Measurements from ENCODE around the gene NFIC.
"Not testable (repeated sequence)": the region's sequence is repeated elsewhere in the genome, so short reads cannot be mapped to it uniquely, and the experiment has no call there.

NFIC gene

DNA sequence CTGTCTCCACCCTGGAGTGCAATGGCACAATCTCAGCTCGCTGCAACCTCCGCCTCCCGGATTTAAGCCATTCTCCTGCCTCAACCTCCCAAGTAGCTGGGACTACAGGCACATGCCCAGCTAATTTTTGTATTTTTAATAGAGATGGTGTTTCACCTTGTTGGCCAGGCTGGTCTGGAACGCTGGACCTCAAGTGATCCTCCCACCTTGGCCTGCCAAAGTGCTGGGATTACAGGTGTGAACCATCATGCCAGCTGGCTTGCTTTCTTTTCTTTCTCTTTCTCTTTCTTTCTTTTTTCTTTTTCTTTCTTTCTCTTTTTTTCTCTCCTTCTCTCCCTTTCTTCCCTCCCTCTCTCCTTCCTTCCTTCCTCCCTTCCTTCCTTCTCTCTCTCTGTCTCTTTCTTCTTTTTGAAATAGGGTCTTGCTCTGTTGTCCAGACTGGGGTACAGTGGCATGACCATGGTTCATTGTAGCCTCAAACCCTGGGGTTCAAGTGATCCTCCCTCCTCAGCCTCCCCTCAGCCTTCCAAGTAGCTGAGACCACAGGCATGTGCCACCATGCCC is 33.3 kb upstream of the NFIC start:
- Histone ChIP-seq H3K27me3 (ENCODE audit: insufficient read depth, low read length, poor library complexity) (no peaks in the 10 kb centered on the region), H3K4me2 (ENCODE audit: insufficient read depth, low read length) (no peak overlapping the region), H3K9me3 (ENCODE audit: insufficient read depth, low read length, severe bottlenecking) (no peaks in the 10 kb centered on the region), H3K4me1 (ENCODE audit: insufficient read depth, low read length) (0 out of 2 replicates have a peak, but pooled peaks cover 3% of the 10 kb centered on the region), H4K20me1 (ENCODE audit: insufficient read depth, low read length) (no peaks in the 10 kb centered on the region), H3K9ac (ENCODE audit: low read depth, low read length) (no peak overlapping the region), H2AFZ (ENCODE audit: low read depth, low read length) (no peak overlapping the region), H3K36me3 (ENCODE audit: insufficient read depth, low read length) (no peaks in the 10 kb centered on the region), H3K79me2 (ENCODE audit: insufficient read depth, low read length) (no peaks in the 10 kb centered on the region), H3K4me3 (ENCODE audit: low read depth in 1 of 2, low read length in 2 of 2) (no peak overlapping the region), H3K27ac (ENCODE audit: low read length) (no peak overlapping the region)
- ATAC-seq (ENCODE audit: insufficient read depth, low read depth): no peak
- TF ChIP-seq, protein P1, sequence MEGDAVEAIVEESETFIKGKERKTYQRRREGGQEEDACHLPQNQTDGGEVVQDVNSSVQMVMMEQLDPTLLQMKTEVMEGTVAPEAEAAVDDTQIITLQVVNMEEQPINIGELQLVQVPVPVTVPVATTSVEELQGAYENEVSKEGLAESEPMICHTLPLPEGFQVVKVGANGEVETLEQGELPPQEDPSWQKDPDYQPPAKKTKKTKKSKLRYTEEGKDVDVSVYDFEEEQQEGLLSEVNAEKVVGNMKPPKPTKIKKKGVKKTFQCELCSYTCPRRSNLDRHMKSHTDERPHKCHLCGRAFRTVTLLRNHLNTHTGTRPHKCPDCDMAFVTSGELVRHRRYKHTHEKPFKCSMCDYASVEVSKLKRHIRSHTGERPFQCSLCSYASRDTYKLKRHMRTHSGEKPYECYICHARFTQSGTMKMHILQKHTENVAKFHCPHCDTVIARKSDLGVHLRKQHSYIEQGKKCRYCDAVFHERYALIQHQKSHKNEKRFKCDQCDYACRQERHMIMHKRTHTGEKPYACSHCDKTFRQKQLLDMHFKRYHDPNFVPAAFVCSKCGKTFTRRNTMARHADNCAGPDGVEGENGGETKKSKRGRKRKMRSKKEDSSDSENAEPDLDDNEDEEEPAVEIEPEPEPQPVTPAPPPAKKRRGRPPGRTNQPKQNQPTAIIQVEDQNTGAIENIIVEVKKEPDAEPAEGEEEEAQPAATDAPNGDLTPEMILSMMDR (IDR thresholded peaks at IDR 0.05; ENCODE audit: borderline replicate concordance, extremely low read depth, low read length, poor library complexity, severe bottlenecking): no peak
- no peak for TF ChIP-seq EZH2 (IDR thresholded peaks at IDR 0.05; ENCODE audit: borderline replicate concordance, low read depth, low read length, severe bottlenecking)
- DNase-seq: no peak

GRCh38 chr19:3333662-3334061 is 32.7 kb upstream of the NFIC start:
- TF ChIP-seq, protein P1 (IDR thresholded peaks at IDR 0.05; ENCODE audit: borderline replicate concordance, extremely low read depth, low read length, poor library complexity, severe bottlenecking): no peak
- TF ChIP-seq EZH2 (IDR thresholded peaks at IDR 0.05; ENCODE audit: borderline replicate concordance, low read depth, low read length, severe bottlenecking): no peak
- Histone ChIP-seq H3K4me1 (ENCODE audit: insufficient read depth, low read length) (peaks cover 8% of the 10 kb centered on the region), H3K9ac (ENCODE audit: low read depth, low read length) (no peak overlapping the region), H3K27ac (ENCODE audit: low read length) (no peak overlapping the region), H3K79me2 (ENCODE audit: insufficient read depth, low read length) (no peaks in the 10 kb centered on the region), H3K36me3 (ENCODE audit: insufficient read depth, low read length) (no peaks in the 10 kb centered on the region), H3K4me3 (ENCODE audit: low read depth in 1 of 2, low read length in 2 of 2) (no peak overlapping the region), H3K4me2 (ENCODE audit: insufficient read depth, low read length) (no peak overlapping the region), H2AFZ (ENCODE audit: low read depth, low read length) (no peak overlapping the region), H3K27me3 (ENCODE audit: insufficient read depth, low read length, poor library complexity) (no peaks in the 10 kb centered on the region), H4K20me1 (ENCODE audit: insufficient read depth, low read length) (no peaks in the 10 kb centered on the region), H3K9me3 (ENCODE audit: insufficient read depth, low read length, severe bottlenecking) (no peaks in the 10 kb centered on the region)
- ATAC-seq (ENCODE audit: insufficient read depth, low read depth) (no peak), DNase-seq (no peak)

- H3K79me2 ChIP-seq (ENCODE audit: insufficient read depth, low read length); H3K27ac ChIP-seq (ENCODE audit: low read length); H2AFZ ChIP-seq (ENCODE audit: low read depth, low read length); H3K4me3 ChIP-seq (ENCODE audit: low read depth in 1 of 2, low read length in 2 of 2); H3K9ac ChIP-seq (ENCODE audit: low read depth, low read length); H3K27me3 ChIP-seq (ENCODE audit: insufficient read depth, low read length, poor library complexity); H3K9me3 ChIP-seq (ENCODE audit: insufficient read depth, low read length, severe bottlenecking); H4K20me1 ChIP-seq (ENCODE audit: insufficient read depth, low read length); H3K36me3 ChIP-seq (ENCODE audit: insufficient read depth, low read length); ATAC-seq (ENCODE audit: insufficient read depth, low read depth); DNase-seq; H3K4me2 ChIP-seq (ENCODE audit: insufficient read depth, low read length): not testable (repeated sequence)
- H3K4me1 ChIP-seq (ENCODE audit: insufficient read depth, low read length): peaks cover 13% of the 10 kb centered on the region
Observed at GRCh38 chr19:3334749-3335430, 31.5 kb upstream of the NFIC start.

DNA sequence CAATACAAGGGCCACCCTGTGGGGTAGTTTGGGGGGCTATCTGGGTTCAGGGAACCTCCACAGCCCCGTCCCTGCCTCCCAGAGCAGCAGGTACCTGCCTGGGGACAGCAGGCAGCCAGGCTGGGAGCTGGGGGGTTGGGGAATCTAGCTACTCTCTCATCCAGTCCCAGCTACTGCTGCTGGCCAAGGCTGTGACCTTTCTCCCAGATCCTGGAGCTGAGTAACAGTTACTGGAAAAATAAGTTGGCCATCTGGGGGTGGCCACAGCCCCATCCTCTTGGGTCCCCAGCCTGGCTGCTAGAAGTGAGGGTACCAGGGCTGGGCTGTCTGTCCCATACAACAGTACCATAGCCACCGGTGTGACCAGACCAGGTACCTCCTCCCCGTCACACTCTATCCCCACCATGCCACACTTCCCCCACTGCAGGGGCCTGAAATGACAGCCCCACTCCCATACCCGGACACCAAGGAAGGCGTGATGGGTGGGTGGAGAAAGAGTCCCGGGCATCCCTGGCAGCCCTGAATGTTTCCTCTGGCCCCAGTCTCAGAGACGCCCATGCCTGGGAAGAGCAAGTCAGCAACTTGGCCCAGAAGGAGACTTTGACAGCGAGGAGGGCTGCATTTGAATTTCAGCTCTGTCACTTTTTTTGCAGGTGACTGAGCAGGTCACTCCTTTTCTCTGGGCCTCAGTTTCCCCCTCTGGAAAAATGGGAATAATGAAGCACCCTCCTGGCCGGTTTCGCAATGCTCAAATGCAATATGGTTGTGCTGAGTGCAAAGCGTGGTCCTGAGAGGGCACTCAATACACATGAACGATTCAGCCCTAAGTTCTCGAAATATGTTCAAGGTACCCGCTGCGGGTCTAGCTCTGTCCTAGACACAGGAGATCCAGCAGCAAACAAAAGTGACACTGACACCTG is 30.7 kb upstream of the NFIC start:
- H3K4me1 ChIP-seq (ENCODE audit: insufficient read depth, low read length): peaks cover 13% of the 10 kb centered on the region
- no peak overlapping the region for H3K9ac ChIP-seq (ENCODE audit: low read depth, low read length)
- ATAC-seq (ENCODE audit: insufficient read depth, low read depth) (no peak), DNase-seq (no peak)
- H3K27me3 ChIP-seq (ENCODE audit: insufficient read depth, low read length, poor library complexity): no peaks in the 10 kb centered on the region
- no peak overlapping the region for H2AFZ ChIP-seq (ENCODE audit: low read depth, low read length)
- no peak overlapping the region for H3K27ac ChIP-seq (ENCODE audit: low read length)
- no peaks in the 10 kb centered on the region for H3K36me3 ChIP-seq (ENCODE audit: insufficient read depth, low read length)
- H4K20me1 ChIP-seq (ENCODE audit: insufficient read depth, low read length): no peaks in the 10 kb centered on the region
- H3K79me2 ChIP-seq (ENCODE audit: insufficient read depth, low read length): no peaks in the 10 kb centered on the region
- no peaks in the 10 kb centered on the region for H3K9me3 ChIP-seq (ENCODE audit: insufficient read depth, low read length, severe bottlenecking)
- H3K4me3 ChIP-seq (ENCODE audit: low read depth in 1 of 2, low read length in 2 of 2): no peak overlapping the region
- TF ChIP-seq EZH2 (IDR thresholded peaks at IDR 0.05; ENCODE audit: borderline replicate concordance, low read depth, low read length, severe bottlenecking): no peak
- TF ChIP-seq, protein P1 (IDR thresholded peaks at IDR 0.05; ENCODE audit: borderline replicate concordance, extremely low read depth, low read length, poor library complexity, severe bottlenecking): no peak
- no peak overlapping the region for H3K4me2 ChIP-seq (ENCODE audit: insufficient read depth, low read length)

All from DND-41 (cell line).